A549 (cell line): ENCODE measurements around the gene TCF7L1.

Source experiments
- CHD4 ChIP-seq: fragments of 200-600 bp; sonication (generic); IDR thresholded peaks from 2 replicates; pipeline ENCODE4 v1.6.1; 2016; ENCODE audit warnings: antibody characterized with exemption, mild to moderate bottlenecking, borderline replicate concordance
- HMGXB4 ChIP-seq: fragments of 250-450 bp; sonication (Bioruptor Pico); IDR thresholded peaks from 2 replicates; pipeline ENCODE4 v1.5.0; 2021; ENCODE audit warnings: mild to moderate bottlenecking, moderate library complexity, borderline replicate concordance
- KDM1A ChIP-seq: fragments of 200-600 bp; sonication (generic); IDR thresholded peaks from 2 replicates; pipeline ENCODE4 v1.6.1; 2016; ENCODE audit warnings: low read depth, mild to moderate bottlenecking
- POLR2A ChIP-seq: IDR thresholded peaks from 2 replicates; pipeline ENCODE4 v1.6.1; 2012; ENCODE audit warnings: mild to moderate bottlenecking, low read length
- RAD21 ChIP-seq, 2 experiments: fragments of >200 bp in 1 of 2; sonication (Bioruptor Twin) in 1 of 2; formaldehyde crosslinking in 1 of 2; IDR thresholded peaks in 1 of 2; conservative IDR thresholded peaks in 1 of 2; 2 replicates in 1 of 2; 3 replicates in 1 of 2; pipeline ENCODE4 v1.6.1; 2012 to 2018; ENCODE audit warnings: inconsistent platforms in 1 of 2
- TF ChIP-seq, protein P1 (sequence below): fragments of >200 bp; sonication (Bioruptor Twin); formaldehyde crosslinking; IDR thresholded peaks from 3 replicates; pipeline ENCODE4 v1.5.1; 2016

DNA sequence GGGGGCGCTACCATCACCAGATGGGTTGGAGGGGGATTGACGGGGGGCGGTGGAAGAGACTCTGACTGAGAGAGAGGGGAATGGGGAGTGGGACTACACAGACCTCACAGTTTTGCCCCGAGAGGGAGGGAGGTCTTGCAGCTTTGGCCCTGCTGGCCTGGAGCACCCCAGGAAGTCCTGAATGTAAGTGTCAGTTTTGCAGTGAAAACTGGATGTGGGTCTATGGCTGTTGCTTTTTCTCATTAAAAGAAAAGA is 2.4 kb downstream of the TCF7L1 start:
- TF ChIP-seq RAD21 (conservative IDR thresholded peaks at IDR 0.05 in 1 of 2, IDR thresholded peaks at IDR 0.05 in 1 of 2) = no peak
- TF ChIP-seq, protein P1, sequence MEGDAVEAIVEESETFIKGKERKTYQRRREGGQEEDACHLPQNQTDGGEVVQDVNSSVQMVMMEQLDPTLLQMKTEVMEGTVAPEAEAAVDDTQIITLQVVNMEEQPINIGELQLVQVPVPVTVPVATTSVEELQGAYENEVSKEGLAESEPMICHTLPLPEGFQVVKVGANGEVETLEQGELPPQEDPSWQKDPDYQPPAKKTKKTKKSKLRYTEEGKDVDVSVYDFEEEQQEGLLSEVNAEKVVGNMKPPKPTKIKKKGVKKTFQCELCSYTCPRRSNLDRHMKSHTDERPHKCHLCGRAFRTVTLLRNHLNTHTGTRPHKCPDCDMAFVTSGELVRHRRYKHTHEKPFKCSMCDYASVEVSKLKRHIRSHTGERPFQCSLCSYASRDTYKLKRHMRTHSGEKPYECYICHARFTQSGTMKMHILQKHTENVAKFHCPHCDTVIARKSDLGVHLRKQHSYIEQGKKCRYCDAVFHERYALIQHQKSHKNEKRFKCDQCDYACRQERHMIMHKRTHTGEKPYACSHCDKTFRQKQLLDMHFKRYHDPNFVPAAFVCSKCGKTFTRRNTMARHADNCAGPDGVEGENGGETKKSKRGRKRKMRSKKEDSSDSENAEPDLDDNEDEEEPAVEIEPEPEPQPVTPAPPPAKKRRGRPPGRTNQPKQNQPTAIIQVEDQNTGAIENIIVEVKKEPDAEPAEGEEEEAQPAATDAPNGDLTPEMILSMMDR = no peak
- no peak for TF ChIP-seq POLR2A
- TF ChIP-seq KDM1A = no peak
- TF ChIP-seq HMGXB4 (CRISPR knock-in tag) = no peak
- TF ChIP-seq CHD4 = no peak
